ENCODE data around the gene FAM168A.

The FAM168A gene

GRCh38 chr11:73598719-73599379, 937 bp upstream of the FAM168A start:
- TF ChIP-seq, protein P1, sequence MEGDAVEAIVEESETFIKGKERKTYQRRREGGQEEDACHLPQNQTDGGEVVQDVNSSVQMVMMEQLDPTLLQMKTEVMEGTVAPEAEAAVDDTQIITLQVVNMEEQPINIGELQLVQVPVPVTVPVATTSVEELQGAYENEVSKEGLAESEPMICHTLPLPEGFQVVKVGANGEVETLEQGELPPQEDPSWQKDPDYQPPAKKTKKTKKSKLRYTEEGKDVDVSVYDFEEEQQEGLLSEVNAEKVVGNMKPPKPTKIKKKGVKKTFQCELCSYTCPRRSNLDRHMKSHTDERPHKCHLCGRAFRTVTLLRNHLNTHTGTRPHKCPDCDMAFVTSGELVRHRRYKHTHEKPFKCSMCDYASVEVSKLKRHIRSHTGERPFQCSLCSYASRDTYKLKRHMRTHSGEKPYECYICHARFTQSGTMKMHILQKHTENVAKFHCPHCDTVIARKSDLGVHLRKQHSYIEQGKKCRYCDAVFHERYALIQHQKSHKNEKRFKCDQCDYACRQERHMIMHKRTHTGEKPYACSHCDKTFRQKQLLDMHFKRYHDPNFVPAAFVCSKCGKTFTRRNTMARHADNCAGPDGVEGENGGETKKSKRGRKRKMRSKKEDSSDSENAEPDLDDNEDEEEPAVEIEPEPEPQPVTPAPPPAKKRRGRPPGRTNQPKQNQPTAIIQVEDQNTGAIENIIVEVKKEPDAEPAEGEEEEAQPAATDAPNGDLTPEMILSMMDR (IDR thresholded peaks at IDR 0.05; ENCODE audit: low read depth, low read length) = no peak
- no peak for TF ChIP-seq POLR2A (IDR thresholded peaks at IDR 0.05; ENCODE audit: extremely low read depth, insufficient read length)
- TF ChIP-seq MYC (IDR thresholded peaks at IDR 0.05; ENCODE audit: low read depth, low read length) = no peak
- TF ChIP-seq, protein P2, sequence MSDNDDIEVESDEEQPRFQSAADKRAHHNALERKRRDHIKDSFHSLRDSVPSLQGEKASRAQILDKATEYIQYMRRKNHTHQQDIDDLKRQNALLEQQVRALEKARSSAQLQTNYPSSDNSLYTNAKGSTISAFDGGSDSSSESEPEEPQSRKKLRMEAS (IDR thresholded peaks at IDR 0.05; ENCODE audit: low read depth, low read length) = 0 out of 2 replicates have a peak, but pooled peaks have one; percentile 0
- DNase-seq (ENCODE audit: low read depth) = no peak
- H3K4me3 ChIP-seq (ENCODE audit: low read depth, low read length) = peak overlapping the region; percentile 86

GRCh38 chr11:73597336-73597955, 466 bp downstream of the FAM168A start:
- TF ChIP-seq, protein P2 (IDR thresholded peaks at IDR 0.05; ENCODE audit: low read depth, low read length) = no peak
- TF ChIP-seq, protein P1 (IDR thresholded peaks at IDR 0.05; ENCODE audit: low read depth, low read length) = no peak
- TF ChIP-seq MYC (IDR thresholded peaks at IDR 0.05; ENCODE audit: low read depth, low read length) = no peak
- TF ChIP-seq POLR2A (IDR thresholded peaks at IDR 0.05; ENCODE audit: extremely low read depth, insufficient read length) = no peak
- peak; percentile 15 for DNase-seq (ENCODE audit: low read depth)
- H3K4me3 ChIP-seq (ENCODE audit: low read depth, low read length) = peak overlapping the region; percentile 86

DNA sequence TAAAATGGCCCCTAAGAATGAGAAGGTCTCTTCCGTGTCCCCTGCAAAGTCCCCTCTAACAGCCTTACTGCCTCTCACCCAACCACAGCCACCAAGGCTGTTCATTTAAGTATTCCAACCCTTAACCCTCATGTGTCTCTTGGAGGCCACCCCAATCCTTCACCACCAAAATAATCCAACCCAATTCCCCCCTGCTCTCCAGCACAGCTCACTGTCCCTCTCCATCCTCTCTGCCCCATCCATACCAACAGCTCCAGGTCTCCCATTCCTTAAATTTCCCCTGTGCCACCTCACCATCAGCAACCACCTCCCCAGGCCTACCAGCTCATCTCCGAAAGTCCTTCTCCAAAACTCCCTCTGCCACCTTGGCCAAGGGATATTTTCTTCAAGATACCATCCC, 1.4 kb downstream of the FAM168A start:
- no peak for DNase-seq (ENCODE audit: low read depth)
- no peak overlapping the region for H3K4me3 ChIP-seq (ENCODE audit: low read depth, low read length)
- TF ChIP-seq, protein P2 (IDR thresholded peaks at IDR 0.05; ENCODE audit: low read depth, low read length) = no peak
- TF ChIP-seq POLR2A (IDR thresholded peaks at IDR 0.05; ENCODE audit: extremely low read depth, insufficient read length) (no peak), MYC (IDR thresholded peaks at IDR 0.05; ENCODE audit: low read depth, low read length) (no peak)
- TF ChIP-seq, protein P1 (IDR thresholded peaks at IDR 0.05; ENCODE audit: low read depth, low read length) = no peak

- no peak overlapping the region for H3K4me3 ChIP-seq (ENCODE audit: low read depth, low read length)
- DNase-seq (ENCODE audit: low read depth) = no peak
Measured at GRCh38 chr11:73592640-73593039, 5.3 kb downstream of the FAM168A start.

GRCh38 chr11:73591743-73592142, 6.2 kb downstream of the FAM168A start:
- TF ChIP-seq, protein P2 (IDR thresholded peaks at IDR 0.05; ENCODE audit: low read depth, low read length) = no peak
- TF ChIP-seq MYC (IDR thresholded peaks at IDR 0.05; ENCODE audit: low read depth, low read length) (no peak), POLR2A (IDR thresholded peaks at IDR 0.05; ENCODE audit: extremely low read depth, insufficient read length) (no peak)
- TF ChIP-seq, protein P1 (IDR thresholded peaks at IDR 0.05; ENCODE audit: low read depth, low read length) = no peak
- no peak overlapping the region for H3K4me3 ChIP-seq (ENCODE audit: low read depth, low read length)
- no peak for DNase-seq (ENCODE audit: low read depth)

More at GRCh38 chr11:73592640-73593039, 5.3 kb downstream of the FAM168A start:
- TF ChIP-seq, protein P2 (IDR thresholded peaks at IDR 0.05; ENCODE audit: low read depth, low read length) = no peak
- TF ChIP-seq POLR2A (IDR thresholded peaks at IDR 0.05; ENCODE audit: extremely low read depth, insufficient read length) = no peak
- TF ChIP-seq MYC (IDR thresholded peaks at IDR 0.05; ENCODE audit: low read depth, low read length) = no peak
- TF ChIP-seq, protein P1 (IDR thresholded peaks at IDR 0.05; ENCODE audit: low read depth, low read length) = no peak
